Neural cell (in vitro differentiated cells): ENCODE results near the gene NCLN. TPM values are rescaled to one million over a fixed set of nuclear protein-coding genes. Genes with fewer than 3 reads are reported as not detected.

ENCODE experiments used
- H2AFZ ChIP-seq: fragments of 200-600, 300-800 bp; sonication (generic), shearing (Covaris generic); 2 replicates; pipeline ENCODE4 v1.6.0; 2014; ENCODE audit warnings: low read depth, mild to moderate bottlenecking, antibody characterized with exemption, low read length, moderate library complexity
- H3F3A ChIP-seq: fragments of 200-600 bp; shearing (Covaris generic); 2 replicates; pipeline ENCODE4 v1.6.1; 2016; ENCODE audit warnings: mild to moderate bottlenecking, moderate library complexity, mixed read lengths, antibody characterized with exemption, low read length; ENCODE audit not compliant: insufficient read depth, poor library complexity, severe bottlenecking
- H3K27ac ChIP-seq: fragments of 200-600, 300-800 bp; sonication (generic), shearing (Covaris generic); 2 replicates; pipeline ENCODE4 v1.5.1; 2014; ENCODE audit warnings: mild to moderate bottlenecking, low read length, moderate library complexity
- H3K27me3 ChIP-seq: fragments of 300-800, 200-600 bp; sonication (generic), shearing (Covaris generic); 2 replicates; pipeline ENCODE4 v1.6.0; 2014; ENCODE audit warnings: mild to moderate bottlenecking, low read depth, low read length, moderate library complexity; ENCODE audit not compliant: insufficient read depth
- H3K36me3 ChIP-seq: fragments of 300-800, 200-600 bp; sonication (generic), shearing (Covaris generic); 2 replicates; pipeline ENCODE4 v1.5.1; 2014; ENCODE audit warnings: mild to moderate bottlenecking, antibody characterized with exemption, low read length, moderate library complexity; ENCODE audit not compliant: insufficient read depth
- H3K4me2 ChIP-seq: fragments of 300-800, 200-600 bp; sonication (generic), shearing (Covaris generic); 2 replicates; pipeline ENCODE4 v1.6.0; 2014; ENCODE audit warnings: mild to moderate bottlenecking, low read length
- H3K4me3 ChIP-seq: fragments of 300-800, 200-600 bp; sonication (generic), shearing (Covaris generic); 2 replicates; pipeline ENCODE4 v1.5.1; 2014; ENCODE audit warnings: mild to moderate bottlenecking, low read length, moderate library complexity
- H3K79me2 ChIP-seq: fragments of 200-600 bp; shearing (Covaris generic); replicated peaks from 2 replicates; pipeline ENCODE4 v1.6.0; 2014; ENCODE audit warnings: mild to moderate bottlenecking, low read length, moderate library complexity; ENCODE audit not compliant: insufficient read depth
- H3K9ac ChIP-seq: fragments of 300-800, 200-600 bp; sonication (generic), shearing (Covaris generic); 2 replicates; pipeline ENCODE4 v1.6.1; 2016; ENCODE audit warnings: mild to moderate bottlenecking, low read length, mixed read lengths
- H3K9me2 ChIP-seq: fragments of 200-600 bp; shearing (Covaris generic); 2 replicates; pipeline ENCODE4 v1.6.1; 2016; ENCODE audit warnings: mild to moderate bottlenecking, low read length, mixed read lengths; ENCODE audit not compliant: insufficient read depth
- H3K9me3 ChIP-seq: fragments of 200-600, 300-800 bp; sonication (generic), shearing (Covaris generic); 2 replicates; pipeline ENCODE4 v1.6.1; 2016; ENCODE audit warnings: mild to moderate bottlenecking, mixed run types, low read length, moderate library complexity, mixed read lengths
- H4K20me1 ChIP-seq: fragments of 200-600 bp; shearing (Covaris generic); 2 replicates; pipeline ENCODE4 v1.6.1; 2016; ENCODE audit warnings: mild to moderate bottlenecking, mixed run types; ENCODE audit not compliant: insufficient read depth
- CTCF ChIP-seq: fragments of 450-650 bp; IDR thresholded peaks from 2 replicates; pipeline ENCODE4 v1.5.1; 2014; ENCODE audit warnings: antibody characterized with exemption, mild to moderate bottlenecking, moderate library complexity; ENCODE audit not compliant: poor library complexity, severe bottlenecking
- EP300 ChIP-seq: fragments of 450-650 bp; conservative IDR thresholded peaks from 2 replicates; pipeline ENCODE4 v1.6.1; 2014; ENCODE audit warnings: antibody characterized with exemption, mild to moderate bottlenecking, moderate library complexity; ENCODE audit not compliant: poor library complexity, severe bottlenecking
- EZH2 ChIP-seq: fragments of 200-600, 300-800 bp; shearing (Covaris generic), sonication (generic); IDR thresholded peaks from 2 replicates; pipeline ENCODE4 v1.6.1; 2014; ENCODE audit warnings: antibody characterized with exemption, low read length, borderline replicate concordance, mild to moderate bottlenecking; ENCODE audit not compliant: insufficient read depth, poor library complexity, severe bottlenecking
- MXI1 ChIP-seq: fragments of 450-650 bp; conservative IDR thresholded peaks from 2 replicates; pipeline ENCODE4 v1.6.1; 2014; ENCODE audit warnings: antibody characterized with exemption, mild to moderate bottlenecking; ENCODE audit not compliant: poor library complexity, severe bottlenecking
- POLR2AphosphoS5 ChIP-seq: IDR thresholded peaks from 2 replicates; pipeline ENCODE4 v1.6.1; 2012
- RAD21 ChIP-seq: fragments of 450-650 bp; conservative IDR thresholded peaks from 2 replicates; pipeline ENCODE4 v1.6.1; 2014; ENCODE audit warnings: antibody characterized with exemption, mild to moderate bottlenecking, moderate library complexity
- SMC3 ChIP-seq: fragments of 450-650 bp; conservative IDR thresholded peaks from 2 replicates; pipeline ENCODE4 v1.6.1; 2014; ENCODE audit warnings: antibody characterized with exemption, mild to moderate bottlenecking, moderate library complexity; ENCODE audit not compliant: poor library complexity
- TAF1 ChIP-seq: IDR thresholded peaks from 2 replicates; pipeline ENCODE4 v1.6.1; 2012; ENCODE audit warnings: low read depth
- polyA minus RNA-seq: library from RNA; depleted of rRNA, polyadenylated mRNA; stranded (reverse); fragments of >200 nt; gene quantifications from 2 replicates; pipeline ENCODE4 v1.2.3, GENCODE V29; 2014
- polyA plus RNA-seq: library from polyadenylated mRNA; depleted of rRNA; stranded (reverse); fragments of >200 nt; gene quantifications from 2 replicates; pipeline ENCODE4 v1.2.3, GENCODE V29; 2014
- TF ChIP-seq, protein P1 (sequence below): IDR thresholded peaks from 2 replicates; pipeline ENCODE4 v1.6.1; 2012; ENCODE audit warnings: borderline replicate concordance

NCLN gene
- 21.1 and 23.5 TPM in 2 replicates for polyA plus RNA-seq
- 13.7 and 20.9 TPM in 2 replicates for polyA minus RNA-seq

GRCh38 chr19:3185461-3186159, at the start of gene NCLN:
NCLN (plus strand) TSS chr19:3185930; CDS start chr19:3186031, 101 bp downstream.
- Histone ChIP-seq H3K4me3 (peak within 1 kb of the TSS; percentile 98), H3K9ac (peak within 1 kb of the TSS; percentile 72), H3F3A (no peaks in the 10 kb centered on the region), H2AFZ (peak within 1 kb of the TSS; percentile 78), H3K36me3 (no peaks in the 10 kb centered on the region), H3K27ac (peak within 1 kb of the TSS; percentile 61), H3K27me3 (no peaks in the 10 kb centered on the region), H4K20me1 (no peaks in the 10 kb centered on the region), H3K9me3 (no peaks in the 10 kb centered on the region), H3K4me2 (peak within 1 kb of the TSS; percentile 78), H3K79me2 (peaks cover 10% of the 10 kb centered on the region), H3K9me2 (no peaks in the 10 kb centered on the region)
- TF ChIP-seq CTCF (peak; percentile 34), SMC3 (peak; percentile 70), POLR2AphosphoS5 (peak; percentile 36), EZH2 (no peak), TAF1 (peak; percentile 61), EP300 (peak; percentile 37), RAD21 (peak; percentile 61), MXI1 (peak; percentile 99)
- TF ChIP-seq, protein P1, sequence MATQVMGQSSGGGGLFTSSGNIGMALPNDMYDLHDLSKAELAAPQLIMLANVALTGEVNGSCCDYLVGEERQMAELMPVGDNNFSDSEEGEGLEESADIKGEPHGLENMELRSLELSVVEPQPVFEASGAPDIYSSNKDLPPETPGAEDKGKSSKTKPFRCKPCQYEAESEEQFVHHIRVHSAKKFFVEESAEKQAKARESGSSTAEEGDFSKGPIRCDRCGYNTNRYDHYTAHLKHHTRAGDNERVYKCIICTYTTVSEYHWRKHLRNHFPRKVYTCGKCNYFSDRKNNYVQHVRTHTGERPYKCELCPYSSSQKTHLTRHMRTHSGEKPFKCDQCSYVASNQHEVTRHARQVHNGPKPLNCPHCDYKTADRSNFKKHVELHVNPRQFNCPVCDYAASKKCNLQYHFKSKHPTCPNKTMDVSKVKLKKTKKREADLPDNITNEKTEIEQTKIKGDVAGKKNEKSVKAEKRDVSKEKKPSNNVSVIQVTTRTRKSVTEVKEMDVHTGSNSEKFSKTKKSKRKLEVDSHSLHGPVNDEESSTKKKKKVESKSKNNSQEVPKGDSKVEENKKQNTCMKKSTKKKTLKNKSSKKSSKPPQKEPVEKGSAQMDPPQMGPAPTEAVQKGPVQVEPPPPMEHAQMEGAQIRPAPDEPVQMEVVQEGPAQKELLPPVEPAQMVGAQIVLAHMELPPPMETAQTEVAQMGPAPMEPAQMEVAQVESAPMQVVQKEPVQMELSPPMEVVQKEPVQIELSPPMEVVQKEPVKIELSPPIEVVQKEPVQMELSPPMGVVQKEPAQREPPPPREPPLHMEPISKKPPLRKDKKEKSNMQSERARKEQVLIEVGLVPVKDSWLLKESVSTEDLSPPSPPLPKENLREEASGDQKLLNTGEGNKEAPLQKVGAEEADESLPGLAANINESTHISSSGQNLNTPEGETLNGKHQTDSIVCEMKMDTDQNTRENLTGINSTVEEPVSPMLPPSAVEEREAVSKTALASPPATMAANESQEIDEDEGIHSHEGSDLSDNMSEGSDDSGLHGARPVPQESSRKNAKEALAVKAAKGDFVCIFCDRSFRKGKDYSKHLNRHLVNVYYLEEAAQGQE: no peak

- Histone ChIP-seq H3K27ac (no peak within 1 kb of the TSS), H3K9me3 (no peaks in the 10 kb centered on the region), H3K27me3 (no peaks in the 10 kb centered on the region), H4K20me1 (no peaks in the 10 kb centered on the region), H3K9me2 (no peaks in the 10 kb centered on the region), H3K4me2 (no peak within 1 kb of the TSS), H3K36me3 (no peaks in the 10 kb centered on the region), H3K4me3 (no peak within 1 kb of the TSS), H3K9ac (no peak within 1 kb of the TSS), H2AFZ (no peak within 1 kb of the TSS), H3K79me2 (no peaks in the 10 kb centered on the region), H3F3A (no peaks in the 10 kb centered on the region)
- TF ChIP-seq POLR2AphosphoS5: no peak
- no peak for TF ChIP-seq EP300
- TF ChIP-seq RAD21: no peak
- TF ChIP-seq CTCF: no peak
- no peak for TF ChIP-seq TAF1
- TF ChIP-seq, protein P1: no peak
- no peak for TF ChIP-seq MXI1
- TF ChIP-seq SMC3: no peak
- no peak for TF ChIP-seq EZH2
These were observed 49.6 kb upstream of the NCLN start, which contains the start of gene GNA15 for GRCh38 chr19:3135961-3136683. GNA15 (plus strand) TSS chr19:3136033; CDS start chr19:3136451, 418 bp downstream.
